ENCODE results near the gene C6orf47. TPM values are rescaled to one million over a fixed set of nuclear protein-coding genes. Genes with fewer than 3 reads are reported as not detected.

Gene C6orf47
- total and polyA plus RNA-seq, 10 of the 15 experiments (the other 5 are each of a cell fraction or from before 2014, with no cell fraction given) = 0.16 to 20.4 (median 17.3) TPM; not detected in 1

- TF ChIP-seq, protein P1, sequence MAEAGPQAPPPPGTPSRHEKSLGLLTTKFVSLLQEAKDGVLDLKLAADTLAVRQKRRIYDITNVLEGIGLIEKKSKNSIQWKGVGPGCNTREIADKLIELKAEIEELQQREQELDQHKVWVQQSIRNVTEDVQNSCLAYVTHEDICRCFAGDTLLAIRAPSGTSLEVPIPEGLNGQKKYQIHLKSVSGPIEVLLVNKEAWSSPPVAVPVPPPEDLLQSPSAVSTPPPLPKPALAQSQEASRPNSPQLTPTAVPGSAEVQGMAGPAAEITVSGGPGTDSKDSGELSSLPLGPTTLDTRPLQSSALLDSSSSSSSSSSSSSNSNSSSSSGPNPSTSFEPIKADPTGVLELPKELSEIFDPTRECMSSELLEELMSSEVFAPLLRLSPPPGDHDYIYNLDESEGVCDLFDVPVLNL (IDR thresholded peaks at IDR 0.05; ENCODE audit: low read depth, low read length) = no peak
- TF ChIP-seq CBFB (IDR thresholded peaks at IDR 0.05; ENCODE audit: low read depth) (no peak), BCL11A (IDR thresholded peaks at IDR 0.05; ENCODE audit: low read depth, low read length) (no peak), REST (IDR thresholded peaks at IDR 0.05; ENCODE audit: low read depth, low read length) (no peak), FOS (IDR thresholded peaks at IDR 0.05; ENCODE audit: borderline replicate concordance, extremely low read depth, insufficient read length) (no peak)
Observed at GRCh38 chr6:31615748-31616147, 44.8 kb downstream of the C6orf47 start (continued).
